Measurements from ENCODE around the gene AMBRA1.

GRCh38 chr11:46639197-46639839 lies 45.5 kb upstream of the AMBRA1 start:
- TF ChIP-seq POLR2A (IDR thresholded peaks at IDR 0.05) (no peak), CTCF (IDR thresholded peaks at IDR 0.05) (no peak)
